Measurements from ENCODE around the gene SND1.

DNA sequence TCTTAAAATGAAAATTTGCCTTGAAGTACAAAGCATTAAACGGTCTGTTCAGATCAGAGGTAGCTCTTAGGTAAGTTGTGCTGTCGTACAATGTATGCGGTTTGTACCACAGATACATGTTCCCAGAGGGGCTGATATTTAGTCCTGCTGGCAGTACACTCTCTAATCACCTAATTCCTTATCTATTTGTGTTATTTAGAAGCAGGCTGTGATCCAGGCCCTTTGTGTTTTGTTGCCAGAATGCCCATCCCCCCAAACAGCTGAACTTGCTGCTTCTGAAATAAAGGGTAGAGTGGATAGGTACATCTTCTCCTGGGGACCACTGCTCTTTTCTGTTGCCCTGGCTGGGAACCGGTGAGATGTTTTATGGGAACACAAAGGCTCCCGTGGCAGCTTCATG, 84.5 kb downstream of the SND1 start:
- TF ChIP-seq CTCF (IDR thresholded peaks at IDR 0.05), result no peak
- TF ChIP-seq EZH2 (IDR thresholded peaks at IDR 0.05; ENCODE audit: borderline replicate concordance, insufficient read depth, low read depth, low read length, poor library complexity, severe bottlenecking), result no peak

Measured in B cell (primary cell).